ENCODE data around the gene C6orf132. TPM values are rescaled to one million over a fixed set of nuclear protein-coding genes. Genes with fewer than 3 reads are reported as not detected.

C6orf132 gene
- total RNA-seq, 1 donor, result 0.63 TPM

GRCh38 chr6:42103216-42103615 lies 39.2 kb downstream of the C6orf132 start:
- no peak for DNase-seq (ENCODE audit: low read depth)
- H3K4me3 ChIP-seq (ENCODE audit: low read depth, low read length), result no peak overlapping the region
- no peak for TF ChIP-seq CTCF (IDR thresholded peaks at IDR 0.05; ENCODE audit: insufficient read depth, low read length)

- peak; percentile 65 for DNase-seq (ENCODE audit: low read depth)
- no peak for TF ChIP-seq CTCF (IDR thresholded peaks at IDR 0.05; ENCODE audit: insufficient read depth, low read length)
- H3K4me3 ChIP-seq (ENCODE audit: low read depth, low read length), result no peak overlapping the region
These were observed 41.2 kb downstream of the C6orf132 start for GRCh38 chr6:42101186-42101657.

- H3K4me3 ChIP-seq (ENCODE audit: low read depth, low read length), result no peak overlapping the region
- no peak for TF ChIP-seq CTCF (IDR thresholded peaks at IDR 0.05; ENCODE audit: insufficient read depth, low read length)
- DNase-seq (ENCODE audit: low read depth), result peak; percentile 79
These were observed 42.2 kb downstream of the C6orf132 start for GRCh38 chr6:42100029-42100901.

GRCh38 chr6:42099340-42100028 lies 42.9 kb downstream of the C6orf132 start:
- DNase-seq (ENCODE audit: low read depth), result peak; percentile 64
- no peak overlapping the region for H3K4me3 ChIP-seq (ENCODE audit: low read depth, low read length)
- TF ChIP-seq CTCF (IDR thresholded peaks at IDR 0.05; ENCODE audit: insufficient read depth, low read length), result no peak

- DNase-seq (ENCODE audit: low read depth), result no peak
- H3K4me3 ChIP-seq (ENCODE audit: low read depth, low read length), result no peak overlapping the region
- no peak for TF ChIP-seq CTCF (IDR thresholded peaks at IDR 0.05; ENCODE audit: insufficient read depth, low read length)
These were observed 46.5 kb downstream of the C6orf132 start for GRCh38 chr6:42095776-42096541.

- TF ChIP-seq CTCF (IDR thresholded peaks at IDR 0.05; ENCODE audit: insufficient read depth, low read length), result no peak
- DNase-seq (ENCODE audit: low read depth), result no peak
- H3K4me3 ChIP-seq (ENCODE audit: low read depth, low read length), result no peak overlapping the region
These were observed 47.3 kb downstream of the C6orf132 start for GRCh38 chr6:42095094-42095493.
